ENCODE data around the gene SLC41A3. TPM values are rescaled to one million over a fixed set of nuclear protein-coding genes. Genes with fewer than 3 reads are reported as not detected.

The SLC41A3 gene
- total and polyA plus RNA-seq, 2 experiments from 2014 or later, result 19.8 to 56.0 TPM

DNA sequence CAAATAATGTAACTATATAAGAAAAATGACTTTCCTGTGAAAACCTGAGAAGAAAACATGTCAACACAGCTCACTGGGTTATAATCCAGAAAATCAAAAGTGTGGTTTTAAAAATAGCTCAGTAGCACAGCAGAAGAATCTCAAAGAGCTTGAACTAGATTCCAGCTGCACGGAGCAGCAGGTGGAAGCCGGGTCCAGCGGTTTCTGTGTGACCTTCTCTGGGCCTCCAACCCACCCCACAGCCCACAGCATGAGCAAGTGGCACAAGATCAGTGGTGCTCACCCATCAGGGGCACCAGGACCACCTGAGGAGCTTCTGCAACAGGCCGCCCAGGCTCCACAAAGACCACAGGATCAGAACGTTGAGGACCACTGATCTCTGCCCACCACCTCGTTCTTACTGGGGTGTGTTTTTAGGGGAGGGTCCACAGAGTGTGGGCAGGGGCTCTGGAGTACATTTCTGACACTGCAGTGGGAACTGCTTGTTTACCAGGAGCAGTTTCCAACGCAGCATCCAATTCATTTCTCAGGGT lies 23.2 kb downstream of the SLC41A3 start:
- Histone ChIP-seq H3K9ac (no peak overlapping the region), H4K20me1 (ENCODE audit: insufficient read depth) (no peaks in the 10 kb centered on the region), H3F3A (ENCODE audit: insufficient read depth) (no peaks in the 10 kb centered on the region), H3K27ac (no peak overlapping the region), H3K9me2 (ENCODE audit: insufficient read depth) (no peaks in the 10 kb centered on the region), H3K4me2 (ENCODE audit: unreplicated experiment) (no peak overlapping the region), H3K27me3 (replicated peaks; ENCODE audit: insufficient read depth) (no peaks in the 10 kb centered on the region), H3K4me3 (no peak overlapping the region), H3K79me2 (ENCODE audit: insufficient read depth) (no peaks in the 10 kb centered on the region), H3K36me3 (ENCODE audit: low read depth) (no peaks in the 10 kb centered on the region), H2AFZ (no peak overlapping the region), H3K4me1 (ENCODE audit: insufficient read depth) (no peaks in the 10 kb centered on the region), H3K9me3 (ENCODE audit: low read depth) (no peaks in the 10 kb centered on the region)
- TF ChIP-seq EZH2phosphoT487 (IDR thresholded peaks at IDR 0.05; ENCODE audit: insufficient read depth, low read depth) (no peak), EZH2 (IDR thresholded peaks at IDR 0.05; ENCODE audit: insufficient read depth, poor library complexity, severe bottlenecking) (no peak)
- in situ Hi-C loops (cut with MboI), result no loop called here
- DNase-seq, result no peak
- 90% methylated on average over 7 of the region's 7 CpGs for WGBS, 2 experiments (ENCODE audit: low coverage in 1 of 2, low lambda C conversion rate in 2 of 2, missing lambda C conversion rate in 2 of 2)

DNA sequence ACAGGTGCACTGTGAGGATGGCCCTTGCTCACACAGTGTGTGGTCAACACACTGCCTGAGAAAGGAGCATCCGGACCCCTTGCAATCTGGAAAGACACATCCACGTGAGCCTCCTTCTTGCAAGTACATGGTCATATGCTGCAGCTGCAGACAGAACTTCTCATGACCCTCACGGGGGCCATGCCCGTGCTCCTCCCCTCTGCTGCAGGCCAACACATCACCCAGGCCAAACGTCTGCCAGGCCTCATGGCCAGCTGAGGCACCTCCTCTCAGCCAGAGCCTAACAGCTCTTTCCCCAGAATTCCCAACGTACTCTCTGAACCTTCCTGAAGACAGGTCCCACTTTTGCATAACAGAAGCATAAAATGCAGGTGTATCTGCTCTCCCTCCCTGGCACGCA lies 25.3 kb downstream of the SLC41A3 start:
- no peak for DNase-seq
- H3K4me3 ChIP-seq, result no peak overlapping the region
- no peak overlapping the region for H3K27ac ChIP-seq
- TF ChIP-seq EZH2phosphoT487 (IDR thresholded peaks at IDR 0.05; ENCODE audit: insufficient read depth, low read depth) (no peak), EZH2 (IDR thresholded peaks at IDR 0.05; ENCODE audit: insufficient read depth, poor library complexity, severe bottlenecking) (no peak)
- no peaks in the 10 kb centered on the region for H3K27me3 ChIP-seq (replicated peaks; ENCODE audit: insufficient read depth)
- H3K36me3 ChIP-seq (ENCODE audit: low read depth), result no peaks in the 10 kb centered on the region
- no peak overlapping the region for H3K4me2 ChIP-seq (ENCODE audit: unreplicated experiment)
- no peaks in the 10 kb centered on the region for H3K79me2 ChIP-seq (ENCODE audit: insufficient read depth)
- no peak overlapping the region for H2AFZ ChIP-seq
- no peaks in the 10 kb centered on the region for H4K20me1 ChIP-seq (ENCODE audit: insufficient read depth)
- no peaks in the 10 kb centered on the region for H3K9me2 ChIP-seq (ENCODE audit: insufficient read depth)
- H3K4me1 ChIP-seq (ENCODE audit: insufficient read depth), result no peaks in the 10 kb centered on the region
- no peak overlapping the region for H3K9ac ChIP-seq
- WGBS, 2 experiments (ENCODE audit: low coverage in 1 of 2, low lambda C conversion rate in 2 of 2, missing lambda C conversion rate in 2 of 2), result 59 to 73% methylated on average over 7 of the region's 7 CpGs
- H3F3A ChIP-seq (ENCODE audit: insufficient read depth), result no peaks in the 10 kb centered on the region
- in situ Hi-C loops (cut with MboI), result no loop called here
- no peaks in the 10 kb centered on the region for H3K9me3 ChIP-seq (ENCODE audit: low read depth)

DNA sequence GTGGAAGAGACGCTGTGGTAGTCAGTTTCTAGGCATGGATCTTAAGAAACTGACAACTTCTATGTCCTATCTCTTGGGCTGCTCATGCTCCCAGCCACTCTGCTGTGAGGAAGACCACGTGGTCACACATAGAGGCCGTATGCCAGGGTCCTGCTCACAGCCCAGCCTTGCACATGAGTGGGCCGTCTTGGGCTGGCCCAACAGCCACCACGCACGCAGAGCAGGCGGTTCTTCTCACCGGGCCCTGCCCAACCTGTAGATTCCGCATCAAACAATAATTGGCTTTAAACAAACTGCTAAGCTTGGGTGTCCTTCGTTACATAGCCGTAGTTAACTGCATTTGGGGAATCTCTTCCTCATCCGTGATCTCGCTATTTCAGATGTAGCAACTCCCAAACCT lies 26.0 kb downstream of the SLC41A3 start:
- no peaks in the 10 kb centered on the region for H3F3A ChIP-seq (ENCODE audit: insufficient read depth)

DNA sequence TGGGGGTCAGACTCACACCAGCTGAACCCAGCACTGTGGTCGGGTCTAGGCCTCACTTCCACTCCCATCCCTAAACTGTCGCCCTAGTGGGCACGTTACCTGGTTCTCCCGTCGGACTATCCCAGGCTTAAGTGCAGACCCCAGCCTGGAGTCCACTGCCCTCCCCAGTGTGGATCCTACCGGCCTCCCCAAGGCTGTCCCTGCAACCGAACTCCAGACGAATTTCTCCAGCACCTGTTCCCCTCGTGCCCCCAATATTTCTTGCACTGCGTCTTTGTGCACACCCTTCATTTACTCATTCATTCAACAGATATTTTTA lies 26.5 kb downstream of the SLC41A3 start:
- Histone ChIP-seq H3K9me3 (ENCODE audit: low read depth) (no peaks in the 10 kb centered on the region), H3K27me3 (replicated peaks; ENCODE audit: insufficient read depth) (no peaks in the 10 kb centered on the region), H3K4me3 (no peak overlapping the region), H3K4me1 (ENCODE audit: insufficient read depth) (no peaks in the 10 kb centered on the region), H3K9ac (no peak overlapping the region), H3K4me2 (ENCODE audit: unreplicated experiment) (no peak overlapping the region), H3K27ac (no peak overlapping the region), H3K36me3 (ENCODE audit: low read depth) (no peaks in the 10 kb centered on the region), H3F3A (ENCODE audit: insufficient read depth) (no peaks in the 10 kb centered on the region), H2AFZ (no peak overlapping the region), H3K9me2 (ENCODE audit: insufficient read depth) (no peaks in the 10 kb centered on the region), H4K20me1 (ENCODE audit: insufficient read depth) (no peaks in the 10 kb centered on the region), H3K79me2 (ENCODE audit: insufficient read depth) (no peaks in the 10 kb centered on the region)
- 83 to 87% methylated on average over 10 of the region's 10 CpGs for WGBS, 2 experiments (ENCODE audit: low coverage in 1 of 2, low lambda C conversion rate in 2 of 2, missing lambda C conversion rate in 2 of 2)
- DNase-seq, result no peak
- in situ Hi-C loops (cut with MboI), result no loop called here
- TF ChIP-seq EZH2phosphoT487 (IDR thresholded peaks at IDR 0.05; ENCODE audit: insufficient read depth, low read depth) (no peak), EZH2 (IDR thresholded peaks at IDR 0.05; ENCODE audit: insufficient read depth, poor library complexity, severe bottlenecking) (no peak)

More for the DNA sequence above, 26.0 kb downstream of the SLC41A3 start:
- Histone ChIP-seq H3K36me3 (ENCODE audit: low read depth) (no peaks in the 10 kb centered on the region), H3K9ac (no peak overlapping the region), H3K4me1 (ENCODE audit: insufficient read depth) (no peaks in the 10 kb centered on the region), H2AFZ (no peak overlapping the region), H3K9me2 (ENCODE audit: insufficient read depth) (no peaks in the 10 kb centered on the region), H3K27me3 (replicated peaks; ENCODE audit: insufficient read depth) (no peaks in the 10 kb centered on the region), H3K4me3 (no peak overlapping the region), H3K4me2 (ENCODE audit: unreplicated experiment) (no peak overlapping the region), H4K20me1 (ENCODE audit: insufficient read depth) (no peaks in the 10 kb centered on the region), H3K79me2 (ENCODE audit: insufficient read depth) (no peaks in the 10 kb centered on the region), H3K27ac (no peak overlapping the region), H3K9me3 (ENCODE audit: low read depth) (no peaks in the 10 kb centered on the region)
- no peak for DNase-seq
- WGBS, 2 experiments (ENCODE audit: low coverage in 1 of 2, low lambda C conversion rate in 2 of 2, missing lambda C conversion rate in 2 of 2), result 92% methylated on average over 13 of the region's 13 CpGs
- in situ Hi-C loops (cut with MboI), result no loop called here
- no peak for TF ChIP-seq EZH2phosphoT487 (IDR thresholded peaks at IDR 0.05; ENCODE audit: insufficient read depth, low read depth)
- no peak for TF ChIP-seq EZH2 (IDR thresholded peaks at IDR 0.05; ENCODE audit: insufficient read depth, poor library complexity, severe bottlenecking)
